HepG2 (cell line): ENCODE measurements around the gene HNF1B. TPM values are rescaled to one million over a fixed set of nuclear protein-coding genes. Genes with fewer than 3 reads are reported as not detected.

Experiments
- HIVEP1 ChIP-seq: sonication (generic); formaldehyde crosslinking; IDR thresholded peaks from 2 replicates; pipeline ENCODE4 v1.4.0; 2020; ENCODE audit warnings: mild to moderate bottlenecking, missing genetic modification reagents
- SMC3 ChIP-seq: IDR thresholded peaks from 2 replicates; pipeline ENCODE4 v1.6.1; 2011; ENCODE audit warnings: low read length, improper control_type of control experiment
- WIZ ChIP-seq: sonication (generic); formaldehyde crosslinking; IDR thresholded peaks from 2 replicates; pipeline ENCODE4 v1.5.1; 2020; ENCODE audit warnings: mild to moderate bottlenecking, missing genetic modification reagents
- YEATS2 ChIP-seq: sonication (generic); formaldehyde crosslinking; IDR thresholded peaks from 2 replicates; pipeline ENCODE4 v1.4.0; 2020; ENCODE audit warnings: missing genetic modification reagents, borderline replicate concordance
- ZNF256 ChIP-seq: sonication (generic); formaldehyde crosslinking; conservative IDR thresholded peaks from 2 replicates; pipeline ENCODE4 v1.4.0; 2020; ENCODE audit warnings: missing genetic modification reagents
- ZNF329 ChIP-seq: sonication (generic); formaldehyde crosslinking; IDR thresholded peaks from 2 replicates; pipeline ENCODE4 v1.9.0; 2021; ENCODE audit warnings: low read depth, mild to moderate bottlenecking, missing genetic modification reagents
- ZNF354B ChIP-seq: sonication (generic); formaldehyde crosslinking; IDR thresholded peaks from 2 replicates; pipeline ENCODE4 v1.8.0; 2022; ENCODE audit warnings: mild to moderate bottlenecking, missing genetic modification reagents
- ZNF841 ChIP-seq: sonication (generic); formaldehyde crosslinking; IDR thresholded peaks from 2 replicates; pipeline ENCODE4 v1.8.1; 2023; ENCODE audit warnings: missing genetic modification reagents, borderline replicate concordance
- ZSCAN22 ChIP-seq: sonication (generic); formaldehyde crosslinking; IDR thresholded peaks from 2 replicates; pipeline ENCODE4 v1.4.0; 2020; ENCODE audit warnings: mild to moderate bottlenecking, missing genetic modification reagents
- polyA plus RNA-seq, 8 experiments: library from polyadenylated mRNA; depleted of rRNA in 3 of 8; stranded (reverse) in 7 of 8; unstranded in 1 of 8; fragments of >200 nt; fragmentation: Illumina TruSeq in 4 of 8; extraction: Trizol in 4 of 8; gene quantifications; 2 replicates each; pipeline versions ENCODE4 v1.2.1 to v1.2.3, GENCODE V29; 2011 to 2016; ENCODE audit warnings: low read depth in 4 of 8, missing spikeins in 1 of 8, mixed read lengths in 1 of 8; ENCODE audit not compliant: insufficient read depth in 1 of 8
- total RNA-seq, 5 experiments: library from RNA; depleted of rRNA; stranded (reverse); fragments of >200 nt; fragmentation: Illumina TruSeq; extraction: Trizol; gene quantifications; 2 replicates each; pipeline ENCODE4 v1.2.3, GENCODE V29; 2016; ENCODE audit warnings: low read depth in 1 of 5
- TF ChIP-seq, protein P1 (sequence below): sonication (generic); formaldehyde crosslinking; IDR thresholded peaks from 2 replicates; pipeline ENCODE4 v1.4.0; 2020; ENCODE audit warnings: mild to moderate bottlenecking, missing genetic modification reagents, borderline replicate concordance
- TF ChIP-seq, protein P2 (sequence below): sonication (generic); formaldehyde crosslinking; IDR thresholded peaks from 2 replicates; pipeline ENCODE4 v1.8.0; 2022; ENCODE audit warnings: mild to moderate bottlenecking, missing genetic modification reagents, moderate library complexity
- TF ChIP-seq, protein P3 (sequence below): sonication (generic); formaldehyde crosslinking; IDR thresholded peaks from 2 replicates; pipeline ENCODE4 v1.9.0; 2021; ENCODE audit warnings: missing genetic modification reagents, mild to moderate bottlenecking, borderline replicate concordance
- TF ChIP-seq, protein P4 (sequence below): sonication (generic); formaldehyde crosslinking; IDR thresholded peaks from 2 replicates; pipeline ENCODE4 v1.4.0; 2020; ENCODE audit warnings: mild to moderate bottlenecking, missing genetic modification reagents
- TF ChIP-seq, protein P5 (sequence below): sonication (generic); formaldehyde crosslinking; conservative IDR thresholded peaks from 2 replicates; pipeline ENCODE4 v1.4.0; 2020; ENCODE audit warnings: missing genetic modification reagents
- TF ChIP-seq, protein P6 (sequence below): IDR thresholded peaks from 2 replicates; pipeline ENCODE4 v1.6.1; 2016; ENCODE audit warnings: low read depth, missing genetic modification reagents, missing compliant biosample characterization

Gene HNF1B
- total and polyA plus RNA-seq, 2 of the 13 experiments (the other 11 are each of a cell fraction or from before 2014, with no cell fraction given), result 1.9 to 5.3 TPM

DNA sequence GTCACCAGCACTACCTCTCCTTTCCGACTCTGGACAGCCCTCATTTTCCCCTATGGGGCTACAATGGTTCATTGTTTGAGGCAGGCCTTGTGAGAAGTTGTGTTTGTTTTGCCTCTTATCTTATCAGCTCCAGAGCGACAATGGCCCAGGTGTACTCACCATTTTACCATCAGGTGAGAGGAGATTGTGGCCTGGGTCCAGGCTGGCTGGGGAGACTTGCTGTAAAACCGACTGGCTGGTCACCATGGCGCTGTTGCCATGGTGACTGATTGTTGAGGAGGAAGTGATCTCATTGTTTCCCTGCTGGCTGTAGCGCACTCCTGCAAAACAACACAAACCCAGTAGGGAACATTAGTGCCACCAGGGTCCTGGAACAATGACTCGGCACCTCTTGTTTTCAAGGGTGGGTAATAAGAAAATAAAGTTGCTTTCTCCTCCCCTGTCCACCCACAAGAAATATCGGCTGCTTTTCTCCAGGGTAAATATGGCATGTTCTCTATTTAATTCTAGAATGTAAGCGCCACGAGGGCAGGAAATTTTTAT is 34.4 kb downstream of the HNF1B start (continued):
- TF ChIP-seq YEATS2 (CRISPR knock-in tag), result no peak; the same call in 1 of the 2 replicates
- TF ChIP-seq, protein P1, sequence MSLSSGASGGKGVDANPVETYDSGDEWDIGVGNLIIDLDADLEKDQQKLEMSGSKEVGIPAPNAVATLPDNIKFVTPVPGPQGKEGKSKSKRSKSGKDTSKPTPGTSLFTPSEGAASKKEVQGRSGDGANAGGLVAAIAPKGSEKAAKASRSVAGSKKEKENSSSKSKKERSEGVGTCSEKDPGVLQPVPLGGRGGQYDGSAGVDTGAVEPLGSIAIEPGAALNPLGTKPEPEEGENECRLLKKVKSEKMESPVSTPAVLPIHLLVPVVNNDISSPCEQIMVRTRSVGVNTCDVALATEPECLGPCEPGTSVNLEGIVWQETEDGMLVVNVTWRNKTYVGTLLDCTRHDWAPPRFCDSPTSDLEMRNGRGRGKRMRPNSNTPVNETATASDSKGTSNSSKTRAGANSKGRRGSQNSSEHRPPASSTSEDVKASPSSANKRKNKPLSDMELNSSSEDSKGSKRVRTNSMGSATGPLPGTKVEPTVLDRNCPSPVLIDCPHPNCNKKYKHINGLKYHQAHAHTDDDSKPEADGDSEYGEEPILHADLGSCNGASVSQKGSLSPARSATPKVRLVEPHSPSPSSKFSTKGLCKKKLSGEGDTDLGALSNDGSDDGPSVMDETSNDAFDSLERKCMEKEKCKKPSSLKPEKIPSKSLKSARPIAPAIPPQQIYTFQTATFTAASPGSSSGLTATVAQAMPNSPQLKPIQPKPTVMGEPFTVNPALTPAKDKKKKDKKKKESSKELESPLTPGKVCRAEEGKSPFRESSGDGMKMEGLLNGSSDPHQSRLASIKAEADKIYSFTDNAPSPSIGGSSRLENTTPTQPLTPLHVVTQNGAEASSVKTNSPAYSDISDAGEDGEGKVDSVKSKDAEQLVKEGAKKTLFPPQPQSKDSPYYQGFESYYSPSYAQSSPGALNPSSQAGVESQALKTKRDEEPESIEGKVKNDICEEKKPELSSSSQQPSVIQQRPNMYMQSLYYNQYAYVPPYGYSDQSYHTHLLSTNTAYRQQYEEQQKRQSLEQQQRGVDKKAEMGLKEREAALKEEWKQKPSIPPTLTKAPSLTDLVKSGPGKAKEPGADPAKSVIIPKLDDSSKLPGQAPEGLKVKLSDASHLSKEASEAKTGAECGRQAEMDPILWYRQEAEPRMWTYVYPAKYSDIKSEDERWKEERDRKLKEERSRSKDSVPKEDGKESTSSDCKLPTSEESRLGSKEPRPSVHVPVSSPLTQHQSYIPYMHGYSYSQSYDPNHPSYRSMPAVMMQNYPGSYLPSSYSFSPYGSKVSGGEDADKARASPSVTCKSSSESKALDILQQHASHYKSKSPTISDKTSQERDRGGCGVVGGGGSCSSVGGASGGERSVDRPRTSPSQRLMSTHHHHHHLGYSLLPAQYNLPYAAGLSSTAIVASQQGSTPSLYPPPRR, result peak; percentile 87; the same call in 1 of the 2 replicates
- TF ChIP-seq, protein P2, sequence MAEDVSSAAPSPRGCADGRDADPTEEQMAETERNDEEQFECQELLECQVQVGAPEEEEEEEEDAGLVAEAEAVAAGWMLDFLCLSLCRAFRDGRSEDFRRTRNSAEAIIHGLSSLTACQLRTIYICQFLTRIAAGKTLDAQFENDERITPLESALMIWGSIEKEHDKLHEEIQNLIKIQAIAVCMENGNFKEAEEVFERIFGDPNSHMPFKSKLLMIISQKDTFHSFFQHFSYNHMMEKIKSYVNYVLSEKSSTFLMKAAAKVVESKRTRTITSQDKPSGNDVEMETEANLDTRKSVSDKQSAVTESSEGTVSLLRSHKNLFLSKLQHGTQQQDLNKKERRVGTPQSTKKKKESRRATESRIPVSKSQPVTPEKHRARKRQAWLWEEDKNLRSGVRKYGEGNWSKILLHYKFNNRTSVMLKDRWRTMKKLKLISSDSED (CRISPR knock-in tag), result no peak
- no peak for TF ChIP-seq WIZ
- TF ChIP-seq HIVEP1 (CRISPR knock-in tag), result no peak
- TF ChIP-seq ZNF256 (CRISPR knock-in tag), result no peak
- no peak for TF ChIP-seq ZNF841 (CRISPR knock-in tag)
- no peak for TF ChIP-seq ZSCAN22
- TF ChIP-seq, protein P3, sequence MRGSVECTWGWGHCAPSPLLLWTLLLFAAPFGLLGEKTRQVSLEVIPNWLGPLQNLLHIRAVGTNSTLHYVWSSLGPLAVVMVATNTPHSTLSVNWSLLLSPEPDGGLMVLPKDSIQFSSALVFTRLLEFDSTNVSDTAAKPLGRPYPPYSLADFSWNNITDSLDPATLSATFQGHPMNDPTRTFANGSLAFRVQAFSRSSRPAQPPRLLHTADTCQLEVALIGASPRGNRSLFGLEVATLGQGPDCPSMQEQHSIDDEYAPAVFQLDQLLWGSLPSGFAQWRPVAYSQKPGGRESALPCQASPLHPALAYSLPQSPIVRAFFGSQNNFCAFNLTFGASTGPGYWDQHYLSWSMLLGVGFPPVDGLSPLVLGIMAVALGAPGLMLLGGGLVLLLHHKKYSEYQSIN (CRISPR knock-in tag), result no peak
- TF ChIP-seq, protein P4, sequence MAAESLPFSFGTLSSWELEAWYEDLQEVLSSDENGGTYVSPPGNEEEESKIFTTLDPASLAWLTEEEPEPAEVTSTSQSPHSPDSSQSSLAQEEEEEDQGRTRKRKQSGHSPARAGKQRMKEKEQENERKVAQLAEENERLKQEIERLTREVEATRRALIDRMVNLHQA (CRISPR knock-in tag), result no peak
- TF ChIP-seq, protein P5, sequence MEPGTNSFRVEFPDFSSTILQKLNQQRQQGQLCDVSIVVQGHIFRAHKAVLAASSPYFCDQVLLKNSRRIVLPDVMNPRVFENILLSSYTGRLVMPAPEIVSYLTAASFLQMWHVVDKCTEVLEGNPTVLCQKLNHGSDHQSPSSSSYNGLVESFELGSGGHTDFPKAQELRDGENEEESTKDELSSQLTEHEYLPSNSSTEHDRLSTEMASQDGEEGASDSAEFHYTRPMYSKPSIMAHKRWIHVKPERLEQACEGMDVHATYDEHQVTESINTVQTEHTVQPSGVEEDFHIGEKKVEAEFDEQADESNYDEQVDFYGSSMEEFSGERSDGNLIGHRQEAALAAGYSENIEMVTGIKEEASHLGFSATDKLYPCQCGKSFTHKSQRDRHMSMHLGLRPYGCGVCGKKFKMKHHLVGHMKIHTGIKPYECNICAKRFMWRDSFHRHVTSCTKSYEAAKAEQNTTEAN (CRISPR knock-in tag), result no peak
- TF ChIP-seq ZNF354B (CRISPR knock-in tag), result no peak
- TF ChIP-seq, protein P6, sequence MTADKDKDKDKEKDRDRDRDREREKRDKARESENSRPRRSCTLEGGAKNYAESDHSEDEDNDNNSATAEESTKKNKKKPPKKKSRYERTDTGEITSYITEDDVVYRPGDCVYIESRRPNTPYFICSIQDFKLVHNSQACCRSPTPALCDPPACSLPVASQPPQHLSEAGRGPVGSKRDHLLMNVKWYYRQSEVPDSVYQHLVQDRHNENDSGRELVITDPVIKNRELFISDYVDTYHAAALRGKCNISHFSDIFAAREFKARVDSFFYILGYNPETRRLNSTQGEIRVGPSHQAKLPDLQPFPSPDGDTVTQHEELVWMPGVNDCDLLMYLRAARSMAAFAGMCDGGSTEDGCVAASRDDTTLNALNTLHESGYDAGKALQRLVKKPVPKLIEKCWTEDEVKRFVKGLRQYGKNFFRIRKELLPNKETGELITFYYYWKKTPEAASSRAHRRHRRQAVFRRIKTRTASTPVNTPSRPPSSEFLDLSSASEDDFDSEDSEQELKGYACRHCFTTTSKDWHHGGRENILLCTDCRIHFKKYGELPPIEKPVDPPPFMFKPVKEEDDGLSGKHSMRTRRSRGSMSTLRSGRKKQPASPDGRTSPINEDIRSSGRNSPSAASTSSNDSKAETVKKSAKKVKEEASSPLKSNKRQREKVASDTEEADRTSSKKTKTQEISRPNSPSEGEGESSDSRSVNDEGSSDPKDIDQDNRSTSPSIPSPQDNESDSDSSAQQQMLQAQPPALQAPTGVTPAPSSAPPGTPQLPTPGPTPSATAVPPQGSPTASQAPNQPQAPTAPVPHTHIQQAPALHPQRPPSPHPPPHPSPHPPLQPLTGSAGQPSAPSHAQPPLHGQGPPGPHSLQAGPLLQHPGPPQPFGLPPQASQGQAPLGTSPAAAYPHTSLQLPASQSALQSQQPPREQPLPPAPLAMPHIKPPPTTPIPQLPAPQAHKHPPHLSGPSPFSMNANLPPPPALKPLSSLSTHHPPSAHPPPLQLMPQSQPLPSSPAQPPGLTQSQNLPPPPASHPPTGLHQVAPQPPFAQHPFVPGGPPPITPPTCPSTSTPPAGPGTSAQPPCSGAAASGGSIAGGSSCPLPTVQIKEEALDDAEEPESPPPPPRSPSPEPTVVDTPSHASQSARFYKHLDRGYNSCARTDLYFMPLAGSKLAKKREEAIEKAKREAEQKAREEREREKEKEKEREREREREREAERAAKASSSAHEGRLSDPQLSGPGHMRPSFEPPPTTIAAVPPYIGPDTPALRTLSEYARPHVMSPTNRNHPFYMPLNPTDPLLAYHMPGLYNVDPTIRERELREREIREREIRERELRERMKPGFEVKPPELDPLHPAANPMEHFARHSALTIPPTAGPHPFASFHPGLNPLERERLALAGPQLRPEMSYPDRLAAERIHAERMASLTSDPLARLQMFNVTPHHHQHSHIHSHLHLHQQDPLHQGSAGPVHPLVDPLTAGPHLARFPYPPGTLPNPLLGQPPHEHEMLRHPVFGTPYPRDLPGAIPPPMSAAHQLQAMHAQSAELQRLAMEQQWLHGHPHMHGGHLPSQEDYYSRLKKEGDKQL (CRISPR knock-in tag), result peak; percentile 77; the same call in 1 of the 2 replicates
- peak; percentile 4; the same call in 1 of the 2 replicates for TF ChIP-seq SMC3
- no peak for TF ChIP-seq ZNF329 (CRISPR knock-in tag)
